GM12864 (cell line): Measurements from ENCODE around the gene HSP90AB1.

Experiments used
- DNase-seq: peaks from one replicate; pipeline ENCODE4 v3.0.0-alpha.2; 2011; ENCODE audit warnings: low read depth
- H3K4me3 ChIP-seq: 2 replicates; pipeline ENCODE4 v1.5.1; 2011; ENCODE audit warnings: mild to moderate bottlenecking, low read depth, low read length, control low read depth
- CTCF ChIP-seq: IDR thresholded peaks from 2 replicates; pipeline ENCODE4 v1.5.1; 2011; ENCODE audit warnings: low read depth, mild to moderate bottlenecking, moderate library complexity, low read length, control low read depth, inconsistent platforms; ENCODE audit errors: missing control alignments

HSP90AB1 gene

GRCh38 chr6:44202972-44203750 is 43.7 kb upstream of the HSP90AB1 start:
- TF ChIP-seq CTCF = no peak
- no peak overlapping the region for H3K4me3 ChIP-seq
- DNase-seq = no peak

GRCh38 chr6:44203955-44204354 is 42.9 kb upstream of the HSP90AB1 start:
- no peak for TF ChIP-seq CTCF
- no peak for DNase-seq

GRCh38 chr6:44207966-44208365 is 38.9 kb upstream of the HSP90AB1 start:
- TF ChIP-seq CTCF = no peak

More at GRCh38 chr6:44203955-44204354, 42.9 kb upstream of the HSP90AB1 start:
- H3K4me3 ChIP-seq = no peak overlapping the region

GRCh38 chr6:44211284-44211683 is 35.6 kb upstream of the HSP90AB1 start:
- no peak overlapping the region for H3K4me3 ChIP-seq
- TF ChIP-seq CTCF = no peak
- DNase-seq = no peak

More at GRCh38 chr6:44207966-44208365, 38.9 kb upstream of the HSP90AB1 start:
- no peak for DNase-seq
- H3K4me3 ChIP-seq = no peak overlapping the region

- DNase-seq = no peak
- no peak overlapping the region for H3K4me3 ChIP-seq
- no peak for TF ChIP-seq CTCF
These were observed 32.6 kb upstream of the HSP90AB1 start for GRCh38 chr6:44214307-44214706.

GRCh38 chr6:44216677-44217331 is 30.1 kb upstream of the HSP90AB1 start, which contains the start of gene MYMX:
MYMX (plus strand) TSS chr6:44216926; CDS start chr6:44217472, 546 bp downstream.
- H3K4me3 ChIP-seq = no peak within 1 kb of the TSS
- no peak for DNase-seq
- no peak for TF ChIP-seq CTCF
